Daoy (cell line): ENCODE measurements around the gene FAM161B. TPM values are rescaled to one million over a fixed set of nuclear protein-coding genes. Genes with fewer than 3 reads are reported as not detected.

Experiments used
- total RNA-seq: library from RNA; depleted of rRNA; stranded (reverse); fragments of >200 nt; shearing (Covaris generic); gene quantifications from 2 replicates; pipeline ENCODE4 v1.2.3, GENCODE V29; 2014; rRNA removed

Gene FAM161B
- total RNA-seq, 1 experiment from 2014 or later: 3.5 TPM

Other genes starting within 250 kb of the FAM161B start
- 20.2 and 22.4 TPM in 2 replicates for gene PNMA1, start 235.7 kb downstream of the FAM161B start, total RNA-seq
- 6.2 and 18.3 TPM in 2 replicates for gene PTGR2, start 98.3 kb downstream of the FAM161B start, total RNA-seq
- gene ZNF410, start 63.2 kb downstream of the FAM161B start, total RNA-seq: 119 and 142 TPM in 2 replicates
- 39.6 and 44.1 TPM in 2 replicates for gene COQ6, start 208 bp upstream of the FAM161B start, total RNA-seq
- 11.4 and 11.8 TPM in 2 replicates for gene ENTPD5, start 69.2 kb upstream of the FAM161B start, total RNA-seq
- gene BBOF1, start 69.3 kb upstream of the FAM161B start, total RNA-seq: 4.5 and 5.3 TPM in 2 replicates
- gene ALDH6A1, start 134.4 kb upstream of the FAM161B start, total RNA-seq: 6.1 and 10.6 TPM in 2 replicates
- gene LIN52, start 134.9 kb upstream of the FAM161B start, total RNA-seq: 17.5 and 19.7 TPM in 2 replicates